Retinal pigment epithelial cell (primary cell): ENCODE results near the gene PCDHGA6.
"Not testable (repeated sequence)": the region's sequence is repeated elsewhere in the genome, so short reads cannot be mapped to it uniquely, and the experiment has no call there.

Source experiments
- DNase-seq: peaks from one replicate; pipeline ENCODE4 v3.0.0-alpha.2; 2010; ENCODE audit warnings: low read depth
- H3K4me3 ChIP-seq: 2 replicates; pipeline ENCODE4 v1.5.1; 2011; ENCODE audit warnings: mild to moderate bottlenecking, low read length, control low read depth, moderate library complexity
- TF ChIP-seq, protein P1 (sequence below): conservative IDR thresholded peaks from 2 replicates; pipeline ENCODE4 v1.5.1; 2011; ENCODE audit warnings: low read depth, low read length, control low read depth, inconsistent platforms

The PCDHGA6 gene

DNA sequence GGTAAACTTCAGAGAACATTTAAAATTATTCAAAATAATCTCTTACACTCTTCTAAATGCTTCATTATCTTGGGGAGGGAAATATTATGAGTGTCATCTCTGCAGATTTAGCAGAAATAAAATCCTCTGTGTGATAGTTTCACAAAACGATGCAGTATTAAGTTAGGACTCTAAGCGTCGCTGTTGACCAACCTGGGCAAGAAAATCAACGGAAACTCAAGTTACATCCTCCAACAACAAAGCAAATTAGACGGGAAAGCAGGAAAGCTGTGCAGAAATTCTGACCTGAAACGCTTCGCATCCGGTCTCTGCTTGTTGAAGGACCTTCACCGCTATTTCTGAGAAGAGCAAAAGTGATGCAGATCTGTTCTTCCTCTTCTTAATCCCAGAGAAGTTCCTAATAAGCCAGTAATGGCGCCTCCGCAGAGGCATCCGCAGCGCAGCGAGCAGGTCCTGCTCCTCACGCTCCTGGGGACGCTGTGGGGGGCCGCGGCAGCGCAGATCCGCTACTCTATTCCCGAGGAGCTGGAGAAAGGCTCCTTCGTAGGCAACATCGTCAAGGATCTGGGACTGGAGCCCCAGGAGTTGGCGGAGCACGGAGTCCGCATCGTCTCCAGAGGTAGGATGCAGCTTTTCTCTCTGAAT is at the start of gene PCDHGA6:
Gene PCDHGA6, plus strand, starts transcription at position 219 of the 645 bp plus-strand sequence. Its CDS starts 193 bp downstream, at position 412.
- DNase-seq = no peak
- H3K4me3 ChIP-seq = peak within 1 kb of the TSS; percentile 46
- TF ChIP-seq, protein P1, sequence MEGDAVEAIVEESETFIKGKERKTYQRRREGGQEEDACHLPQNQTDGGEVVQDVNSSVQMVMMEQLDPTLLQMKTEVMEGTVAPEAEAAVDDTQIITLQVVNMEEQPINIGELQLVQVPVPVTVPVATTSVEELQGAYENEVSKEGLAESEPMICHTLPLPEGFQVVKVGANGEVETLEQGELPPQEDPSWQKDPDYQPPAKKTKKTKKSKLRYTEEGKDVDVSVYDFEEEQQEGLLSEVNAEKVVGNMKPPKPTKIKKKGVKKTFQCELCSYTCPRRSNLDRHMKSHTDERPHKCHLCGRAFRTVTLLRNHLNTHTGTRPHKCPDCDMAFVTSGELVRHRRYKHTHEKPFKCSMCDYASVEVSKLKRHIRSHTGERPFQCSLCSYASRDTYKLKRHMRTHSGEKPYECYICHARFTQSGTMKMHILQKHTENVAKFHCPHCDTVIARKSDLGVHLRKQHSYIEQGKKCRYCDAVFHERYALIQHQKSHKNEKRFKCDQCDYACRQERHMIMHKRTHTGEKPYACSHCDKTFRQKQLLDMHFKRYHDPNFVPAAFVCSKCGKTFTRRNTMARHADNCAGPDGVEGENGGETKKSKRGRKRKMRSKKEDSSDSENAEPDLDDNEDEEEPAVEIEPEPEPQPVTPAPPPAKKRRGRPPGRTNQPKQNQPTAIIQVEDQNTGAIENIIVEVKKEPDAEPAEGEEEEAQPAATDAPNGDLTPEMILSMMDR = peak; percentile 62

DNA sequence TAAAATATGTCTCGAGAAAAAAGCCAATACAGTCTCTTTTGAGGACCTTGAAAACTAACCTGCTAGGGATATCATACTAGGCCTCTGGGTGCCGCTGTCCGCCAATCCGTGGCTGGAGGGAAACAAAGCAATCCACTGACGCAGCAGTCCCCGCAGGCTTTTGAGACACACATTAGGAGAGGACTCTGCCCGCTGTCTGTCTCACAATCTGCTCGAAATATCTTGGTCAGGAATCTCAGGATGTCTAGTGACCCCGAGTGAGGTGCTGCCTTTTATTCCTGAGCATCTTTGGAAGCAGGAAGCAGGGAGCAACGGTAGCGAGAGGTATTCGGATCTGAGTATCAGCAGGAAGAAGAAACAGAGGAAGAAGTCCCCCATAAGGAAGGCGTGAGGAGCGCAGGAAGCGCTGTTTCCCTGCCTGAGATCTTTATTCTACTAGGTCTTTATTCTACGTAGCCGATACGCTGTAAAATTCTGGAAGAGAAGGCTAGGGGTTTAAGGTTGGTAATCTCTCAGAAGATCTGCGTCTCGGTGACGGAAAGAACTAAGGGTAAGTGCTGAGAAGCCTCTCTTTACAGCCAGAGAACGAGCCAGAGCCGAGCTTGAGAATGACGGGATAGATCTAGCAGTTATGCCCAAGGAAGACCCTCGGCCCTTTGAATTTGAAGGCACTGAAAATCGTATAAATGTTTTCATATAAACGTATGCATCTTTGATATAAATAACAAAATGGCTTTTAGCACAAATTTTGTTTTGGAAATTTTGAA is 47.4 kb upstream of the PCDHGA6 start:
- no peak for DNase-seq
- TF ChIP-seq, protein P1 = peak; percentile 49
- peak overlapping the region; percentile 41 for H3K4me3 ChIP-seq

DNA sequence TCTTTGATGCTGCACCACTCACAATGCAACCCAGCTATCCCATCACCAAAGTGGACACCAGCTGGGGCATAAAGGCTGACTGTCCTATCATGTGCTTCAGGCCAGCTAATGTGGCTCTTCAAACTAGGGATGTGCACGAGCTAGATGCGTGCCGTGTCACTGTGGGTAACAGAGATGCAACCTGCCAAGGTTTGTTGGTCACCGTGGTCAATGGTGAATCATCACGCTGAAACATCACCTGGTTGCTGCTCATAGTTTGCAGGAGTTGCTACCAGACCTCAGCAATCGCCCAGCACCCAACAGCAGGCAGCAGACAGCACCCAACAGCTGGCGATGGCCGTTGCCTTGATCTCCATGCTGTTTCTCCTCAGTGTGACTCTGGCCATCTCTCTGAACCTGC is 45.5 kb upstream of the PCDHGA6 start:
- no peak for DNase-seq
- TF ChIP-seq, protein P1 = no peak
- H3K4me3 ChIP-seq = no peak overlapping the region

DNA sequence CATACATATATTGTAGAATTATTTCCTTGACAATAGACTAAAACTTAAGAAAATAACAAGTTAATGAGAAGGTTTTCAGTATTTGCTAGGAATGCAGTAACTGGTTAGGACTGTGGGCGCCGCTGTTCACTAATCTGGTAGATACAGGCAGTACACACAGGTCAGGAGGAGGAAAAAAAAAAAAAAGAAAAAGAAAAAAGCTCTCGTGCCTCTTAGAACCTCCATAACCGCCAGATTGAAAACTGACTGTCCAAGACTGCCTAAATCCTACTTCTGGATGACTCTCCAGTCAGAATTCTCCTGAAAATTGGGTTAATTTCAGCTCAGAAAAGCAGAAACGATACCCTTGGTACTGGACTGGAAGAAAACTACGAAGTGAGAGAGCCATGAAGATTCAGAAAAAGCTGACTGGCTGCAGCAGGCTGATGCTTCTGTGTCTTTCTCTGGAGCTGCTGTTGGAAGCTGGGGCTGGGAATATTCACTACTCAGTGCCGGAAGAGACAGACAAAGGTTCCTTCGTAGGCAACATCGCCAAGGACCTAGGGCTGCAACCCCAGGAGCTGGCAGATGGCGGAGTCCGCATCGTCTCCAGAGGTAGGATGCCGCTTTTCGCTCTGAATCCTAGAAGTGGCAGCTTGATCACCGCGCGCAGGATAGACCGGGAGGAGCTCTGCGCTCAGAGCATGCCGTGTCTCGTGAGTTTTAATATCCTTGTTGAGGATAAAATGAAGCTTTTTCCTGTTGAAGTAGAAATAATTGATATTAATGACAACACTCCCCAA is 43.2 kb upstream of the PCDHGA6 start, which contains the start of gene PCDHGA1:
Gene PCDHGA1, plus strand, starts transcription at position 216 of the 782 bp plus-strand sequence.
- DNase-seq = no peak
- H3K4me3 ChIP-seq = peak within 1 kb of the TSS; percentile 43
- TF ChIP-seq, protein P1 = peak; percentile 55

DNA sequence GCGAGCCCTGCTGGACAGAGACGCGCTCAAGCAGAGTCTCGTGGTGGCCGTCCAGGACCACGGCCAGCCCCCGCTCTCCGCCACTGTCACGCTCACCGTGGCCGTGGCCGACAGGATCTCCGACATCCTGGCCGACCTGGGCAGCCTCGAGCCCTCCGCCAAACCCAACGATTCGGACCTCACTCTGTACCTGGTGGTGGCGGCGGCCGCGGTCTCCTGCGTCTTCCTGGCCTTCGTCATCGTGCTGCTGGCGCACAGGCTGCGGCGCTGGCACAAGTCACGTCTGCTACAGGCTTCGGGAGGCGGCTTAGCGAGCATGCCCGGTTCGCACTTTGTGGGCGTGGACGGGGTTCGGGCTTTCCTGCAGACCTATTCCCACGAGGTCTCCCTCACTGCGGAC is 41.1 kb upstream of the PCDHGA6 start:
- H3K4me3 ChIP-seq, DNase-seq: not testable (repeated sequence)

DNA sequence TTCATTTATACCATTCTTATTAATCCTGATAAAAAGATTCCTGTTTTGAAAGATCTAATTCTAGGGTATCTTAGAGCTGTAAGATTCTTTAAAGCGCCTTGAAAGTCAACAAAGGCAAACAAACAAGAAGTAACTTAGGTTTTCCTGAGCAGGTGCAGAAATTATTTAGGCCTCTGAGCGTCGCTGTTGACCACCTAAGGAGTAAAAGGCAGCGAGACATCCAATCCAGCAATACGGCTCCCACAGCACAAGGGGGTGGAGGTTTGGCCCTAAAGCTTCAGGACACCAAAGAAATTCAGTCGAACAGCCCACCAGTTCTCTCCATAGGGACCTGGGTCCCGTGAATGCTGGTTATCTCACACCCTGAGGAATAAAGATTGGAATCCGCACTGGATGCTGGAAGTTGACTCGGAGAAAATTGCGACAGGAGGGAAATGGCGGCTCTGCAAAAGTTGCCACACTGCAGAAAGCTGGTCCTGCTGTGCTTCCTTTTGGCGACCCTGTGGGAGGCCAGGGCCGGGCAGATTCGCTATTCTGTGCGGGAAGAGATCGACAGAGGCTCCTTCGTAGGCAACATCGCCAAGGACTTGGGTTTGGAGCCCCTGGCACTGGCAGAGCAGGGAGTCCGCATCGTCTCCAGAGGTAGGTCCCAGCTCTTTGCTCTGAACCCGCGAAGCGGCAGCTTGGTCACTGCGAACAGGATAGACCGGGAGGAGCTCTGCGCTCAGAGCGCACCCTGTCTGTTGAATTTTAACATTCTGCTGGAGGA is 35.0 kb upstream of the PCDHGA6 start, which contains the start of gene PCDHGA2:
Gene PCDHGA2, plus strand, starts transcription at position 223 of the 769 bp plus-strand sequence.
- peak within 1 kb of the TSS; percentile 41 for H3K4me3 ChIP-seq
- DNase-seq = no peak
- TF ChIP-seq, protein P1 = peak; percentile 54

DNA sequence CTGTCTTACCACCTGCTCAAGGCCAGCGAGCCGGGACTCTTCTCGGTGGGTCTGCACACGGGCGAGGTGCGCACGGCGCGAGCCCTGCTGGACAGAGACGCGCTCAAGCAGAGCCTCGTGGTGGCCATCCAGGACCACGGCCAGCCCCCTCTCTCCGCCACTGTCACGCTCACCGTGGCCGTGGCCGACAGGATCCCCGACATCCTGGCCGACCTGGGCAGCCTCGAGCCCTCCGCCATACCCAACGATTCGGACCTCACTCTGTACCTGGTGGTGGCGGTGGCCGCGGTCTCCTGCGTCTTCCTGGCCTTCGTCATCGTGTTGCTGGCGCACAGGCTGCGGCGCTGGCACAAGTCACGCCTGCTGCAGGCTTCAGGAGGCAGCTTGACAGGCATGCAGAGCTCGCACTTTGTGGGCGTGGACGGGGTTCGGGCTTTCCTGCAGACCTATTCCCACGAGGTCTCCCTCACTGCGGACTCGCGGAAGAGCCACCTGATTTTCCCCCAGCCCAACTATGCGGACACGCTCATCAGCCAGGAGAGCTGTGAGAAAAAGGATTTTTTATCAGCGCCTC is 32.8 kb upstream of the PCDHGA6 start:
- not testable (repeated sequence) for DNase-seq, H3K4me3 ChIP-seq
